HG03097 (cell line): ENCODE data around the gene SLC16A10.
"Not testable (repeated sequence)": the region's sequence is repeated elsewhere in the genome, so short reads cannot be mapped to it uniquely, and the experiment has no call there.

Experiments used
- ATAC-seq: cut with Tn5 transposase; IDR thresholded peaks from one replicate; pipeline ENCODE4 v1.9.1; 2021; ENCODE audit not compliant: unreplicated experiment, low FRiP score

SLC16A10 gene

DNA sequence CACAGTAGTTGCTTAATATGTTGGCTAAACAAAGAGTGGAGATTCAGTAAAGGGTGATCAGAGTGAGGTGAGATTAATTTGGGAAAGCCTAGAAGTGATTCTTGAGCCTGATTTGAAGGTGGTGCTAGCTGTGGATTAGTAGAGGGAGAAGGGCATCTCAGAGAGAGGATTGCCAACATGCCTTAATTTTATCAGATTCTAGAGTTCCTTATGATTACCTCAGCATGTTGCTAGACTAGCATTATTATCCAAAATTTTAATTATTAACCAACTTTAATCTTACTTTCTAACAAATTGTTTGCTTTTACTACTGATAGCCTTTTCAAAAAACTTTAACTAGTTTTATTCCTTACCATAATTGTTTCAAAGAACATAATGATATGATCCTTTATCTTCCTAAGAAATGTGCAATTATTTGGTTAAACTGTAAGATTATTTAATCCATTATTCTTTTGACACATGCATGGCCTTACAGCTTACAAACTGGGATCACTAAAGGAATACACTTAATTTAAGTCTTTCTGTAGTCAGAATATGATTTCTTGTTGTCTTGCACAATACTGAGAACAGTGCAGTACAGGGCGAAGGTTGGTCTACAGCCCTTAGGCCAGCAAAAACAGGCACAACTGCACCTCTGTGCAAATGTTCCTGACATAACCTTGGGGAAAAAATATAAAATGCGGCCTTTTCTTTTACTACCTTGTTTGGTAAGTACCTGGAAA lies 88.9 kb downstream of the SLC16A10 start:
- no peak for ATAC-seq

- no peak for ATAC-seq
Measured at GRCh38 chr6:111176760-111177099, 89.4 kb downstream of the SLC16A10 start.

DNA sequence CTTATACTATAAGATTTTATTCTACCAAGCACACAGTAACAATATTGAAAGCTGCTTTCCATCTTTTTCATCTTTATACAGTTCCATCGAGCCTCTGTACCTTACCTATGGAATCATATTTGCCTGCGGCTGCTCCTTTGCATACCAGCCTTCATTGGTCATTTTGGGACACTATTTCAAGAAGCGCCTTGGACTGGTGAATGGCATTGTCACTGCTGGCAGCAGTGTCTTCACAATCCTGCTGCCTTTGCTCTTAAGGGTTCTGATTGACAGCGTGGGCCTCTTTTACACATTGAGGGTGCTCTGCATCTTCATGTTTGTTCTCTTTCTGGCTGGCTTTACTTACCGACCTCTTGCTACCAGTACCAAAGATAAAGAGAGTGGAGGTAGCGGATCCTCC lies 89.8 kb downstream of the SLC16A10 start:
- ATAC-seq: no peak

- ATAC-seq: no peak
Measured at GRCh38 chr6:111183702-111184517, 96.6 kb downstream of the SLC16A10 start.

DNA sequence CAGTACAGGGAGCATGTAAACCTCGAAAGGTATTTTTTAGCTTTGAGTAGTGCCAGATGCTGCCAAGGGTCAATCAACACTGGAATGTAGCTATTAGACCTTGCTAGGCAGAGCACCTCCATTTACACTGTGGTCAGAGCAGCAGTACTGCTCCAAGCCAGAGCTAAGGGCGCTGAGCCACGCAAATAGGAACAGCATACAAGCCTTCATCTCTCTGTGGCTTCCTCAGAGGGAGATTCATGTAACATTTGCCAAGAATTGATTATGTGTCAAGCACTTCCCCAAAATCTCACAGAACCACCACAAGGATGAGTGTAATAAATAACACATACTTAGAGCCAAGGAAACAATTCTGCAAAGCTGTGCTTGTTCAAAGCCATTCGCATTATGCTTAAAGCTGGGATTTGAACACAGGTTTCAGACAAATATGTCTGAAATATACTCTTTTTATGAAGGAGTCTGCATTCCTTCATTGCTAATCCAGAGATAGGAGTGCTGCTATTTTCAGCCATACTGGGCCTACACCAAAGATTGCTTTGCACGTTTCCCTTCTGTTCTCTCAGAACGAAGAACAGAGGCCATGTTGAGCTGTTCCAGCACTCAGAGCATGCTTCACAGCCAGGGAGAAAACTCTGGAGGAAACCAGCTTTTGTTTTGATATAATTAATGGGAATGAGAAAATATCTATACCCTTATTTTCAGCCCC lies 97.7 kb downstream of the SLC16A10 start:
- ATAC-seq: no peak

DNA sequence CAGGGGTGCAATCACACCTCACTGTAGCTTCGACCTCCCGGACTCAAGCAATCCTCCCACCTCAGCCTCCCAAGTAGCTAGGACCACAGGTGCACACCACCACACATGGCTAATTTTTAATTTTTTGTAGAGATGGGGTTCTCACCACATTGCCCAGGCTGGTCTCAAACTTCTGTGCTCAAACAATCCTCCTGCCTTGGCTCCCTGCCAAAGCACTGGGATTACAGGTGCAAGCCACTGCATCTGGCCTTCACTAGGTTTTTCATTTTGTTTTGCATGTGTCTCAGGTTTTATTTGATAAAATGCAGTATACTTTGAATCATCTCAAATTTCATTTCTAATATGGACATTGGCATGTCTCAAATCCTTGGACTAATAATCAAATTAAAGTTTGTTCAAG lies 98.7 kb downstream of the SLC16A10 start:
- ATAC-seq: no peak

GRCh38 chr6:111187874-111188273 lies 100.6 kb downstream of the SLC16A10 start:
- ATAC-seq: no peak

DNA sequence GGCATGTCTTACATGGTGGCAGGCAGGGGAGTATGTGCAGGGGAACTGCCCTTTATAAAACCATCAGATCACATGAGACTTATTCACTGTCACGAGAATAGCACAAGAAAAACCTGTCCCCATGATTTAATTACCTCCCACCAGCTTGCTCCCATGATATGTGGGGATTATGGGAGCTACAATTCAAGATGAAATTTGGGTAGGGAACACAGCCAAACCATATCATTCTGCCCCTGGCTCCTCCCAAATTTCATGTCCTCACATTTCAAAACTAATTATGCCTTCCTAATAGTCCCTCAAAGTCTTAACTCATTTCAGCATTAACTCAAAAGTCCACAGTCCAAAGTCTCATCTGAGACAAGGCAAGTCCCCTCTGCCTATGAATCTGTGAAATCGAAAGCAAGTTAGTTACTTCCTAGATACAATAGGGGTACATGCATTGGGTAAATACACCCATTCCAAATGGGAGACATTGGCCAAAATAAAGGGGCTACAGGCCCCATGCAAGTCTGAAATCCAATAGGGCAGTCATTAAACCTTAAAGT lies 102.4 kb downstream of the SLC16A10 start:
- ATAC-seq: not testable (repeated sequence)

DNA sequence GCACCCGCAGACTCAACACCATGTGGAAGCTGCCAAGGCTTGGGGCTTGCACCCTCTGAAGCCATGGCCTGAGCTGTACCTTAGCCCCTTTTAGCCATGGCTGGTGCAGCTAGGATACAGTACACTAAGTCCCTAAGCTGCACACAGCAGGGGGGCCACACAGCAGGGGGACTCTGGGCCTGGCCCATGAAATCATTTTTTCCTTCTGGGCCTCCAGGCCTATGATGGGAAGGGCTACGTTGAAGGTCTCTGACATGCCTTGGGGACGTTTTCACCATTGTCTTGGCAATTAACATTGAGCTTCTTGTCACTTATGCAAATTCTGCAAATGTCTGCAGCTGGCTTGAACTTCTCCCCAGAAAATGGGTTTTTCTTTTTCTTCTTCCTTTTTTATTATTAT lies 103.3 kb downstream of the SLC16A10 start:
- ATAC-seq: no peak

DNA sequence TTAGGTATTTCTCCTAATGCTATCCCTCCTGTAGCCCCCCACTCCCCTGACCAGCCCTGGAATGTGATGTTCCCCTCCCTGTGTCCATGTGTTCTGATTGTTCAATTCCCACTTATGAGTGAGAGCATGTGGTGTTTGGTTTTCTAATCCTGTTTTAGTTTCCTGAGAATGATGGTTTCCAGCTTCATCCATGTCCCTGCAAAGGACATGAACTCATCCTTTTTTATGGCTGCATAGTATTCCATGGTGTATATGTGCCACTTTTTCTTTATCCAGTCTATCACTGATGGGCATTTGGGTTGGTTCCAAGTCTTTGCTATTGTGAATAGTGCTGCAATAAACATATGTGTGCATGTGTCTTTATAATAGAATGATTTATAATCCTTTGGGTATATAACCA lies 103.8 kb downstream of the SLC16A10 start:
- ATAC-seq: not testable (repeated sequence)

DNA sequence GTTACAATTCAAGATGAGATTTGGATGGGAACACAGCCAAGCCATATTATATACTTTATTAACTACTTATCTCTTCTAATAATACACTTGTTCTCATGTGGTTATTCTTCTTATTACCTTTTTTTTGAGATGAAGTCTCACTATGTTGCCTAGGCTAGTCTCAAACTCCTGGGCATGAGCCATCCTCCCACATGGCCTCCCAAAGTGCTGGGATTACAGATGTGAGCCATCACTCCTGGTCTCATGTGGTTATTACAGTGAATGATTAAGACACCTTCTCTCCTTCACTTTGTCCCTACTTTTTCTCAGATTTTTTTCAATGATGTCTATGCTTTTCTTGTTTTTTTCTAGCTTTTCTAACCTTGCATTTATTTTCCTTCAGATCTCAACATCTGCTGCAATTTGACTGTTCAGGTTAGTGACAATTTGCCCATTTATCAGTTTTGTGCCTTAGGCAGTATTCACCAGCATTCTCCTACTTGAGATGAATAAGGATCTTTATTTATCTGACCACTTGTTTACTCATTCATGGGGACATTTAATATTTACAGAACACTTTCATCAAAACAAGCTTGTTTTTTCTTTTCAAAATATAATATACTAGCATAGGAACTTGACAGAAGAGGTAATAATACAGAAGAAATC lies 105.7 kb downstream of the SLC16A10 start:
- ATAC-seq: no peak

DNA sequence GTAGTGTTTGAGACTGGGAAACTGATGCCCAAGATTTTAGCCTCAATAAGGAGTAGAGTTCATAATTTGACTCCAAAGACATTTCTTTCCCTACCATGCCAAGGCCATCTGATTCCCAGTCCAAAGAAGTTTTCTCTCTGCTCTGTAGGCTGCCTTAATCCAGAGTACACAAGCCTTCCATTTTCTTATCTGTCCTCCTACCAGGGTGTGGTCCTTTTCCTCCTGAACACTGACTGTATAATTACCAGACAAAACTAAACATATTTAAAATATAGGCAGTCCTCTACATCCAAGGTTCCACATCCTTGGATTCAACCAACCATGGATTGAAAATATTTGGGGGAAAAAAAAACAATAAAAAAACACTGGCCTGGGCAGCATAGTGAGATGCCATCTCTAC lies 108.4 kb downstream of the SLC16A10 start:
- no peak for ATAC-seq

DNA sequence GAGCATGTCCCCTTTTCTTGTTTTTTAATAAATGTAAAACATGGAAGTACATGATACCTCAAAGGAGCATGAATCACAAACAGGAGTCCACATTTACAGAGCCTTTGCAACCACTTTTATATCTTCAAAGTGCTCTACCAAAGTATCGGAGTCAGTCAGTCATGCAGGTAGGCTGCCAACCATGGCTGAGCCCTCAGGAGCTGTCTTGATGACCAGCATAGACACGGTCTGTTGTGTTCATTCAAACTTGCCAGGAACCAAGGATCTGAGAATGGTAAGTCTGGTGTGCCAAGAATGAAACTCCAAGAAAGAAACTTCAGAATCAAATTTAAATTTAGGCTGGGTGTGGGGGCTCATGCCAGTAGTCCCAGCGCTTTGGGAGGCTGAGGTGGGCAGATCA lies 111.5 kb downstream of the SLC16A10 start:
- no peak for ATAC-seq

- ATAC-seq: no peak
Measured at GRCh38 chr6:111199935-111200334, 112.6 kb downstream of the SLC16A10 start.

GRCh38 chr6:111200350-111201243 lies 113.3 kb downstream of the SLC16A10 start:
- ATAC-seq: no peak

DNA sequence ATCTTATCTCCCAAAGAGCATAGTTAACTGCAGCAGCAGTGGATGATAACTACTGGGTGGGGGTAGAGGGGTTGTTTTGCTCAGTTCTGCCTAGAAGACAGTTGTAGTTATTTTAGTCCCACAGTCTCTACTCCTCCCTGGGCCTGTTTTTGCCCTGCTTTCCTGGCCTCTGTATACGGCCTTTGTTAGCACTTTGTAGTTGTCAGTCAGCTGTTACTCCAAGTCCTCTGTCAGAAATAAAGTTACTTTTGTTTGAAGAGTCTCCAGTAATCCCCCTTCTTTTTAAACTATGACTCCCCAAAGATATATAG lies 113.9 kb downstream of the SLC16A10 start:
- ATAC-seq: no peak

- ATAC-seq: no peak
Measured at GRCh38 chr6:111201764-111202163, 114.5 kb downstream of the SLC16A10 start.

DNA sequence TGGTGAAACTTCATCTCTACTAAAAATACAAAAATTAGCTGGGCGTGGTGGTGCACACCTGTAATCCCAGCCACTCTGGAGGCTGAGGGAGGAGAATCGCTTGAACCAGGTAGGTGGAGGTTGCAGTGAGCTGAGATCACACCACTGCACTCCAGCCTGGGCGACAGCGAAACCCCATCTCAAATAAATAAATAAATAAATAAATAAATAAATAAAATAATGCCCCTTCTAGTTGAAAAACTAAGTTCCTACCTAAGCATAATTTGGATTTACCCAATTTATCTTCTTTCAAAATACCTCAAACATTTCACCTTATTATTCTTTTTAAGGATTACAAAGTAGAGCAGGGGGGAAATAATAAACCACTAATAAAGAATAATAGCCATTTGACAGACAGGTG lies 116.2 kb downstream of the SLC16A10 start:
- ATAC-seq: not testable (repeated sequence)

GRCh38 chr6:111204305-111204704 lies 117.0 kb downstream of the SLC16A10 start:
- ATAC-seq: no peak

- ATAC-seq: no peak
Measured at GRCh38 chr6:111204881-111205280, 117.6 kb downstream of the SLC16A10 start.
